Airway epithelial cell (primary cell): Measurements from ENCODE around the gene MLX. TPM values are rescaled to one million over a fixed set of nuclear protein-coding genes. Genes with fewer than 3 reads are reported as not detected.

Experiments used
- total RNA-seq: library from RNA; depleted of rRNA; stranded (reverse); fragments of >200 nt; gene quantifications from 2 replicates; pipeline ENCODE4 v1.2.3, GENCODE V29; 2015

MLX gene, protein sequence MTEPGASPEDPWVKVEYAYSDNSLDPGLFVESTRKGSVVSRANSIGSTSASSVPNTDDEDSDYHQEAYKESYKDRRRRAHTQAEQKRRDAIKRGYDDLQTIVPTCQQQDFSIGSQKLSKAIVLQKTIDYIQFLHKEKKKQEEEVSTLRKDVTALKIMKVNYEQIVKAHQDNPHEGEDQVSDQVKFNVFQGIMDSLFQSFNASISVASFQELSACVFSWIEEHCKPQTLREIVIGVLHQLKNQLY
- total RNA-seq: 21.3 and 33.7 TPM in 2 replicates

DNA sequence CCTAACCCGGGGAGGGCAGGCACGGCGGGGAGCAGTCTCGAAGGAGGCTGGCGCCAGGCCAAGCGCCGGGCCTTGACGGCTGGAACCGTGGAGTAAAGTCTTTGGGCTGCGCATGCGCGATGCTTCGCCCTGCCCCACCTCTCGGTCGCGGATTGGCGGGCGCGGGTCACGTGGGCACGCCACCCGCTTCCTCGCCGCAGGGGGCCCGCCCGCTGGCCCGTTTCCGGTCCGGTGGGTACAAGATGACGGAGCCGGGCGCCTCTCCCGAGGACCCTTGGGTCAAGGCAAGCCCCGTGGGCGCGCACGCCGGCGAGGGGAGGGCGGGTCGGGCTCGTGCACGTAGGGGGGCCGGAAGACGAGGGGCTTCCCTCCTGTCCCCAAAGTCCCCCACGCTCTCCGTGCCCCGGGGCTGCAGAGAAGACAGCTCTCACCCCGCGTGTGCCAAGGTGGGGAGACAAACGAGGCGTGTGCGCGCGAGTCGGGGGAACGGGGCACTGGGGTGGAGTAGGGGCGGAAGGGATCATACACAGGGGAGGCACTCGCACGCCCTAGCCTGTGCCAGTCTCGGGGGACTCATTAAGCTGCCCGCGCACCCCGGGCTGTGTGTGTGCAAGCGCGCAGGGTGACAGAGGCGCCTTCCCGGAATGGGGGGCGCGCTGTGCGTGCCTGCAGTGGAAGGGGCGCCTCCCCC is at the start of gene MLX:
MLX (plus strand) TSS at position 218 of the 691 bp plus-strand sequence; CDS start at position 243, 25 bp downstream.

DNA sequence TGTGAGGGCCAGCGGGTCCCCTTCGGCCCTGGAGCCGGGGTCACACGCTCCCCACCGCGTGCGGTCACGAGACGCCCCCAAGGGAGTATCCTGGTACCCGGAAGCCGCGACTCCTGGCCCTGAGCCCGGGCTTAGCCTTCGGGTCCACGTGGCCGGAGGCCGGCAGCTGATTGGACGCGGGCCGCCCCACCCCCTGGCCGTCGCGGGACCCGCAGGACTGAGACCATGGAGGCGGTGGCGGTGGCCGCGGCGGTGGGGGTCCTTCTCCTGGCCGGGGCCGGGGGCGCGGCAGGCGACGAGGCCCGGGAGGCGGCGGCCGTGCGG is 30.9 kb upstream of the MLX start, which contains the start of gene NAGLU:
NAGLU (plus strand) TSS at position 194 of the 324 bp plus-strand sequence; CDS start at position 226, 32 bp downstream.

DNA sequence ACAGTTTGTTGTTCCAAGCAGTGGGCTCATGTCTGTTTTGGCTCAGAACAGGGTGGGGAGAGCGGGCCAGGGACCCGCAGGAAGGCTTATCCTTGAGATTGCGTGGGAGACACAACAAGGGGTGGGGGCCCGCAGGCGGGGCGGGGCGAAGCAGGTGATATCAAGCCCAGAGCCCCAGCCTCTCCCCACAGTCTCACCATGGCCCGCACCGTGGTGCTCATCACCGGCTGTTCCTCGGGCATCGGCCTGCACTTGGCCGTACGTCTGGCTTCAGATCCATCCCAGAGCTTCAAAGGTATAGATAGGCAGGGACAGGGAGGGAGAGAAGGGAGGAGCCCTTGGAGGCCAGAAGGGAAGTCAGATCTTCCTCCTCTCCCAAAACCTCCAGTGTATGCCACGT is 14.2 kb upstream of the MLX start, which contains the start of gene HSD17B1:
HSD17B1 (plus strand) TSS at position 188 of the 400 bp plus-strand sequence; CDS start at position 199, 11 bp downstream.

DNA sequence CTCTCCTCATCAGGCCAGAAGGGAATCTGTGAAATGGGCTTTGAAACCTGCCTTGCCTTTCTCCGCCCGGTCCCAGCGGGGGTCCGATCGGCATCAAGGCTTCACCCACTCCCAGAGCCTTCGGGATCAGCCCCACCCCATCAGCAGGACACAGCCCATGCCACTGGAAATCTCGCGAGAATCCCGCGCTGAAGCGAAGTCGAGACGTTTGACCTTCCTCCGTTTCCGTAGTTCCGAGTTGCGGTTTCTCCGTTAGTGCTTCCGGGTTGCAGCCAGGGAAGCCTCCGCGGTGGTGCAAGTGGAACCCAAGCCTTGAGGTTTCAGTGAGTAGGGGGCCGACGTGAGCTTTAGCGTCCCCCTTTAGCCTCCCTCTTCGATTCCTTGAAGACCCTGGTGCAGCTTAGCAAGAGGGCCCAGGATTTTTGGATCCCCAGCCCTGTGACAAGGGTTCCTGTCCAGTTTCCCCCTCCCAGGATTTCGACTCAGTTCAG is 5.0 kb upstream of the MLX start, which contains the start of gene COASY:
COASY (plus strand) TSS at position 252 of the 491 bp plus-strand sequence. CDS start 475 bp downstream, outside the sequence.

DNA sequence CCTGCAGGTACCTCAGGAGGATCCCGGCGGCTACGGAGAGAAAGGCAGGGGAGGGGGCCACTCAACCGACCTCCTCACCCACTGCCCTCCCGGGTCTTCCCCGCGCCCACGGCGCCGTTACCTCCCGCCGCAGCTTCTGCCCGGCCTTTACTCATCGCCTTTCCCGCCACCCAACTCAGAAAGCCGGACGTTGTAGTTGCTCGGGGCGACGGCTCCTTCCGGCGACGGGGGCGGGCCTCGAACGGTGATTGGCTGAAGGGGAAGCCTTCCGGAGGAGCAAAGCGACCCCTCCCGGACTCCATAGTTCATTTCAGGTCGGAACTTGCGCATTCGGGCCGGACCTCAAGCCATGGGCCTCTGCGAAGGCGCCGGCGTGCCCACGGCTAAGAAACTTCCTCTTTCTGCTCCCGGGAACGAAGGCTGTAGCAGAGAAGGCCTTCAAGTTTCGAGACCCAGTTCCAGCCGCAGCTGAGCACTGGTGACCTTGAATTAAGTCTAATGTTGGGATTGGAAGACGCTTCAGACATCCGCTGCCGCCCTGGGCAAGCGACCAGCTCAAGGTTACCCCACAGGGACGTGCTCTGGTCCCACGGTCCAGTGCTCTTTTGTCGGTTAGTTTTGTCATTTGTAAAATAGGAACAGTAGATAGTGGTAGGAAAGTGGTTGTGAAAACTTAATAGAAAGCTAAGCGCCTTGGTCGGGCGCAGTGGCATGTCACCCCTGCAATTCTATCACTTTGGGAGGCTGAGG is 10.8 kb downstream of the MLX start, which contains the start of gene PSMC3IP:
PSMC3IP (minus strand) TSS at position 198 of the 750 bp plus-strand sequence; CDS start at position 155, 43 bp downstream.

DNA sequence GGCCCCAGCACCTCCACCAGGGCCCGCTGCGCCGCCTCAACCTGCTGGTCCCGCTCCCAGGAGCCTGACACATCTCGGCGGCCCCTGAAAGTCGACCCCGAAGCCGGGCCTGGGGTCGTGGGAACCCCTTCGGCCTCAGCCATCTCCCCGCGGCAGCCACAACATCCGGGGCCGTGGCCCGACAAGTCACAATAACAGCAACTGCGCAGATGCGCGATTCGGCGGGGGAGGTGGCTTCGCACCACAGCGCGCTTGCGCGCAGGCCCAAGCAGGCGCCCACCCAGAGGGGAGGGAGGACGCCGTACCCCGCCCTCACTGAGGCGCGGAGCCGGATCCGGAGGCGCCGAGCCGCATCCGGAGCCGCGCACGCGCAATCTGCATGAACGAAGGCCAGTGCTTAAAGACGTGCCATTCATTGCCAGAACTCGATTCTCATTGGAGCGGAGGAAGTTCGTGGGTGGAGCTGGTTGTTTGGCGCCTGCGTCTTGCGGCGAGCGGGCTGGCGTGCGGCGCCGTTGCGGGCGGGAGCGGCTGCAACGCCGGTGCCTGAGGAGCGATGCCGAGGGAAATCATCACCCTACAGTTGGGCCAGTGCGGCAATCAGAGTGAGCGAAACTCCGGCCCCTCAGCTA is 42.4 kb downstream of the MLX start, which contains the start of the genes RETREG3 and TUBG1:
RETREG3 (minus strand) TSS at position 193 of the 632 bp plus-strand sequence; CDS start at position 143, 50 bp downstream.
TUBG1 (plus strand) TSS at position 502 of the 632 bp plus-strand sequence; CDS start at position 557, 55 bp downstream.

Other genes with a start within 250 kb of the MLX start
- gene STAT3, start 178.7 kb upstream of the MLX start, total RNA-seq: 53.4 and 72.6 TPM in 2 replicates
- gene CAVIN1, start 143.8 kb upstream of the MLX start, total RNA-seq: 230 and 255 TPM in 2 replicates
- 48.5 and 54.6 TPM in 2 replicates for gene ATP6V0A1, start 108.2 kb upstream of the MLX start, total RNA-seq
- gene NAGLU, start 30.9 kb upstream of the MLX start, total RNA-seq: 19.6 and 25.0 TPM in 2 replicates
- 5.7 and 9.3 TPM in 2 replicates for gene HSD17B1, start 14.2 kb upstream of the MLX start, total RNA-seq
- gene COASY, start 5.0 kb upstream of the MLX start, total RNA-seq: 45.0 and 59.5 TPM in 2 replicates
- gene PSMC3IP, start 10.6 kb downstream of the MLX start, total RNA-seq: 9.8 and 13.4 TPM in 2 replicates
- 47.0 and 57.5 TPM in 2 replicates for gene RETREG3, start 42.3 kb downstream of the MLX start, total RNA-seq
- gene TUBG1, start 42.6 kb downstream of the MLX start, total RNA-seq: 90.4 and 130 TPM in 2 replicates
- gene TUBG2, start 92.2 kb downstream of the MLX start, total RNA-seq: 8.5 and 9.0 TPM in 2 replicates
- 49.8 and 55.3 TPM in 2 replicates for gene PLEKHH3, start 109.9 kb downstream of the MLX start, total RNA-seq
- gene CCR10, start 114.7 kb downstream of the MLX start, total RNA-seq: 0.19 and 0.28 TPM in 2 replicates
- gene CNTNAP1, start 115.4 kb downstream of the MLX start, total RNA-seq: 4.1 and 4.2 TPM in 2 replicates
- 9.0 and 10.4 TPM in 2 replicates for gene EZH1, start 177.9 kb downstream of the MLX start, total RNA-seq
- 0.49 TPM in 1 of 2 replicates, not detected in the other for gene RAMP2, start 194.1 kb downstream of the MLX start, total RNA-seq
- 98.8 and 108 TPM in 2 replicates for gene VPS25, start 206.3 kb downstream of the MLX start, total RNA-seq
- 0.09 TPM in 1 of 2 replicates, not detected in the other for gene WNK4, start 213.5 kb downstream of the MLX start, total RNA-seq
- gene COA3, start 231.6 kb downstream of the MLX start, total RNA-seq: 78.8 and 81.6 TPM in 2 replicates
- 0.07 TPM in 1 of 2 replicates, not detected in the other for gene CNTD1, start 231.8 kb downstream of the MLX start, total RNA-seq